ENCODE data around the gene BIN1. TPM values are rescaled to one million over a fixed set of nuclear protein-coding genes. Genes with fewer than 3 reads are reported as not detected.

Gene BIN1
- total RNA-seq, 1 donor from 2014 or later = 11.8 TPM

- no peaks in the 10 kb centered on the region for H3K27me3 ChIP-seq (ENCODE audit: control insufficient read depth, insufficient read depth, low read length)
- H3K36me3 ChIP-seq (ENCODE audit: control insufficient read depth, insufficient read depth, low read length) = no peaks in the 10 kb centered on the region
- DNase-seq (ENCODE audit: low read depth) (no peak), FAIRE-seq (no peak)
- no peak overlapping the region for H3K4me3 ChIP-seq (ENCODE audit: low read depth, low read length)
- TF ChIP-seq, protein P1, sequence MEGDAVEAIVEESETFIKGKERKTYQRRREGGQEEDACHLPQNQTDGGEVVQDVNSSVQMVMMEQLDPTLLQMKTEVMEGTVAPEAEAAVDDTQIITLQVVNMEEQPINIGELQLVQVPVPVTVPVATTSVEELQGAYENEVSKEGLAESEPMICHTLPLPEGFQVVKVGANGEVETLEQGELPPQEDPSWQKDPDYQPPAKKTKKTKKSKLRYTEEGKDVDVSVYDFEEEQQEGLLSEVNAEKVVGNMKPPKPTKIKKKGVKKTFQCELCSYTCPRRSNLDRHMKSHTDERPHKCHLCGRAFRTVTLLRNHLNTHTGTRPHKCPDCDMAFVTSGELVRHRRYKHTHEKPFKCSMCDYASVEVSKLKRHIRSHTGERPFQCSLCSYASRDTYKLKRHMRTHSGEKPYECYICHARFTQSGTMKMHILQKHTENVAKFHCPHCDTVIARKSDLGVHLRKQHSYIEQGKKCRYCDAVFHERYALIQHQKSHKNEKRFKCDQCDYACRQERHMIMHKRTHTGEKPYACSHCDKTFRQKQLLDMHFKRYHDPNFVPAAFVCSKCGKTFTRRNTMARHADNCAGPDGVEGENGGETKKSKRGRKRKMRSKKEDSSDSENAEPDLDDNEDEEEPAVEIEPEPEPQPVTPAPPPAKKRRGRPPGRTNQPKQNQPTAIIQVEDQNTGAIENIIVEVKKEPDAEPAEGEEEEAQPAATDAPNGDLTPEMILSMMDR (IDR thresholded peaks at IDR 0.05; ENCODE audit: insufficient read depth, low read length, severe bottlenecking) = no peak
Measured at GRCh38 chr2:127086990-127087790, 19.8 kb downstream of the BIN1 start.

DNA sequence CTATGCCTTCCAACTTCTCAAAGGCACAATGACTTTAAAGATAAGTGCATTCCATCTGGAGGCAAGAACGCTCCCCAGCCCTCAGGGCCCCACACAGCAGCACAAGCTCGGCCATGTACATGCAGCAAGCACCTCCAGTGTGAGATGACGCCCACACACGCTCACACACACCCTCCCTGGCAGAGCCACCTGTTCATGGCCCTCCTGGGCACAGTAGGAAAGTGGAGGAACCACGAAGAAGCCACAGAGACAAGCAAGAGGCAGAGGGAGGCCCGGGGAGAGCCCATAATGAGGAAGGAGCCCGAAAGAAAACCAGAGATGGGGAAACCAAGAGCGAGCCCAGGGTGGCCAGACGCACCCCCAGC is 21.7 kb downstream of the BIN1 start:
- DNase-seq (ENCODE audit: low read depth) (peak; percentile 29), FAIRE-seq (peak; percentile 66)
- Histone ChIP-seq H3K36me3 (ENCODE audit: control insufficient read depth, insufficient read depth, low read length) (no peaks in the 10 kb centered on the region), H3K27me3 (ENCODE audit: control insufficient read depth, insufficient read depth, low read length) (no peaks in the 10 kb centered on the region), H3K4me3 (ENCODE audit: low read depth, low read length) (no peak overlapping the region)
- TF ChIP-seq, protein P1 (IDR thresholded peaks at IDR 0.05; ENCODE audit: insufficient read depth, low read length, severe bottlenecking) = no peak

GRCh38 chr2:127084611-127085316 is 22.2 kb downstream of the BIN1 start:
- TF ChIP-seq, protein P1 (IDR thresholded peaks at IDR 0.05; ENCODE audit: insufficient read depth, low read length, severe bottlenecking) = no peak
- H3K27me3 ChIP-seq (ENCODE audit: control insufficient read depth, insufficient read depth, low read length) = no peaks in the 10 kb centered on the region
- H3K36me3 ChIP-seq (ENCODE audit: control insufficient read depth, insufficient read depth, low read length) = no peaks in the 10 kb centered on the region
- DNase-seq (ENCODE audit: low read depth) (no peak), FAIRE-seq (no peak)
- no peak overlapping the region for H3K4me3 ChIP-seq (ENCODE audit: low read depth, low read length)

GRCh38 chr2:127083819-127084503 is 23.0 kb downstream of the BIN1 start:
- no peaks in the 10 kb centered on the region for H3K36me3 ChIP-seq (ENCODE audit: control insufficient read depth, insufficient read depth, low read length)
- peak; percentile 55 for FAIRE-seq
- DNase-seq (ENCODE audit: low read depth) = peak; percentile 64
- TF ChIP-seq, protein P1 (IDR thresholded peaks at IDR 0.05; ENCODE audit: insufficient read depth, low read length, severe bottlenecking) = no peak
- H3K27me3 ChIP-seq (ENCODE audit: control insufficient read depth, insufficient read depth, low read length) = no peaks in the 10 kb centered on the region
- H3K4me3 ChIP-seq (ENCODE audit: low read depth, low read length) = no peak overlapping the region

DNA sequence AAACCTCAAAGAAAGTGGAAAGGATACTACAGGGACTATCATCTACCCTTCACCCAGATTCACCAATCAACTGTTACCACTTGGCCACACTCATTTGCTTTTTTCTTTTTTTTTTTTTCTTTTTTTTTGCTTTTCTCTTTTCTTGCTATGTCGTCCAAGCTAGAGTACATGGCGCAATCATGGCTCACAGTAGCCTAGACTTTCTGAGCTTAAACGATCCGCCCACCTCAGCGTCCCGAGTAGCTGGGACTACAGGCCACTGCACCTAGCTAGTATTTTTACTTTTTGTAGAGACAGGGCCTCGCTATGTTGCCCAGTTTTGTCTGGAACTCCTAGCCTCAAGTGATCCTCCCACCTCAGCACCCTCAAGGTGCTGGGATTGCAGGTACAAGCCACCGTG is 24.0 kb downstream of the BIN1 start:
- H3K36me3 ChIP-seq (ENCODE audit: control insufficient read depth, insufficient read depth, low read length) = no peaks in the 10 kb centered on the region
- no peaks in the 10 kb centered on the region for H3K27me3 ChIP-seq (ENCODE audit: control insufficient read depth, insufficient read depth, low read length)
- H3K4me3 ChIP-seq (ENCODE audit: low read depth, low read length) = no peak overlapping the region
- TF ChIP-seq, protein P1 (IDR thresholded peaks at IDR 0.05; ENCODE audit: insufficient read depth, low read length, severe bottlenecking) = no peak
- DNase-seq (ENCODE audit: low read depth) = no peak
- no peak for FAIRE-seq

All from bronchial epithelial cell (primary cell).